T-cell (primary cell): ENCODE data around the gene CERS3. TPM values are rescaled to one million over a fixed set of nuclear protein-coding genes. Genes with fewer than 3 reads are reported as not detected.

Experiments used
- ATAC-seq, 4 experiments: fragments of 200-7000 bp in 3 of 4; fragments of 150-1000 bp in 1 of 4; cut with Tn5 transposase; replicated peaks in 1 of 4; 1 replicate in 3 of 4; 2 replicates in 1 of 4; pipeline ENCODE4 v1.10.0; 2021; ENCODE audit warnings: moderate library complexity in 3 of 4, mild to moderate bottlenecking in 2 of 4, moderate number of reproducible peaks in 1 of 4
- CTCF ChIA-PET, 2 donors: fragments of 300-600 bp; sonication (Branson Sonifier 250); formaldehyde crosslinking; loops; one replicate each; lab custom pipeline; 2022; ENCODE audit warnings: antibody characterized with exemption in 2 of 2; lab: Charles Lee
- POLR2A ChIA-PET, 2 donors: fragments of 300-600 bp; sonication (Branson Sonifier 250); formaldehyde crosslinking; loops; one replicate each; lab custom pipeline; 2022; ENCODE audit warnings: antibody characterized with exemption in 2 of 2; lab: Charles Lee
- DNase-seq, 35 experiments: peaks; one replicate each; pipeline versions ENCODE4 v3.0.0 to v3.0.0-alpha.2; 2013 to 2023
- H3K27ac ChIP-seq: one replicate; pipeline ENCODE4 v1.5.1; 2013; ENCODE audit warnings: low read length
- H3K27me3 ChIP-seq, 2 experiments: replicated peaks in 1 of 2; 1 replicate in 1 of 2; 2 replicates in 1 of 2; pipeline versions ENCODE4 v1.6.1 to v1.7.0; 2013; ENCODE audit warnings: low read length in 1 of 2, mixed read lengths in 1 of 2; ENCODE audit not compliant: control insufficient read depth in 2 of 2, insufficient read depth in 2 of 2; ENCODE audit errors: extremely low read depth in 1 of 2
- H3K36me3 ChIP-seq, 2 donors: 1 replicate in 1 of 2; 2 replicates in 1 of 2; pipeline versions ENCODE4 v1.6.1 to v1.7.0; 2013; ENCODE audit warnings: low read length in 1 of 2; ENCODE audit not compliant: control insufficient read depth in 2 of 2, insufficient read depth in 1 of 2; ENCODE audit errors: extremely low read depth in 1 of 2
- H3K4me1 ChIP-seq, 2 experiments: 1 replicate in 1 of 2; 2 replicates in 1 of 2; pipeline versions ENCODE4 v1.6.1 to v1.7.0; 2013; ENCODE audit warnings: low read length in 2 of 2, mixed read lengths in 1 of 2; ENCODE audit not compliant: insufficient read depth in 2 of 2, control insufficient read depth in 1 of 2; ENCODE audit errors: extremely low read depth in 1 of 2
- H3K4me3 ChIP-seq, 2 donors: 1 replicate in 1 of 2; 2 replicates in 1 of 2; pipeline versions ENCODE4 v1.5.1 to v1.7.0; 2013; ENCODE audit warnings: mild to moderate bottlenecking in 2 of 2, low read length in 1 of 2, moderate library complexity in 1 of 2; ENCODE audit not compliant: control insufficient read depth in 1 of 2; ENCODE audit errors: extremely low read depth in 1 of 2
- H3K9me3 ChIP-seq: 2 replicates; pipeline ENCODE4 v1.7.0; 2013
- H3K27ac Mint-ChIP-seq, 2 donors: one replicate each; pipeline ENCODE4 v1.8.0; 2020 to 2021; ENCODE audit warnings: mild to moderate bottlenecking in 2 of 2, mixed read lengths in 2 of 2
- H3K27me3 Mint-ChIP-seq, 2 donors: one replicate each; pipeline ENCODE4 v1.8.0; 2021 to 2022; ENCODE audit warnings: mixed read lengths in 2 of 2
- H3K36me3 Mint-ChIP-seq: one replicate; pipeline ENCODE4 v1.8.0; 2021; ENCODE audit warnings: mixed read lengths
- H3K4me1 Mint-ChIP-seq, 3 donors: one replicate each; pipeline ENCODE4 v1.8.0; 2020 to 2022; ENCODE audit warnings: mixed read lengths in 3 of 3, mild to moderate bottlenecking in 1 of 3
- H3K4me3 Mint-ChIP-seq, 3 donors: one replicate each; pipeline ENCODE4 v1.8.0; 2020 to 2022; ENCODE audit warnings: mild to moderate bottlenecking in 3 of 3, mixed read lengths in 3 of 3, moderate library complexity in 3 of 3
- H3K9me3 Mint-ChIP-seq, 3 donors: one replicate each; pipeline ENCODE4 v1.8.0; 2020 to 2022; ENCODE audit warnings: mixed read lengths in 3 of 3
- WGBS: methylation state at CpG from one replicate; pipeline ENCODE4 v1.1.5; 2013; ENCODE audit warnings: missing lambda C conversion rate; ENCODE audit not compliant: insufficient coverage; 5-methylcytosine and 5-hydroxymethylcytosine counted together
- total RNA-seq, 35 experiments: library from RNA in 6 of 35; stranded (reverse) in 6 of 35; fragments of 120-200 nt in 1 of 35; gene quantifications; one replicate each; pipeline versions ENCODE4 v1.2.1 to v1.2.4 and lab custom pipeline; 2013 to 2026

CERS3 gene
- total RNA-seq, 5 donors from 2014 or later (not counting 1 experiment from before 2014, with no cell fraction given), result 1.1 to 3.5 (median 2.6) TPM

DNA sequence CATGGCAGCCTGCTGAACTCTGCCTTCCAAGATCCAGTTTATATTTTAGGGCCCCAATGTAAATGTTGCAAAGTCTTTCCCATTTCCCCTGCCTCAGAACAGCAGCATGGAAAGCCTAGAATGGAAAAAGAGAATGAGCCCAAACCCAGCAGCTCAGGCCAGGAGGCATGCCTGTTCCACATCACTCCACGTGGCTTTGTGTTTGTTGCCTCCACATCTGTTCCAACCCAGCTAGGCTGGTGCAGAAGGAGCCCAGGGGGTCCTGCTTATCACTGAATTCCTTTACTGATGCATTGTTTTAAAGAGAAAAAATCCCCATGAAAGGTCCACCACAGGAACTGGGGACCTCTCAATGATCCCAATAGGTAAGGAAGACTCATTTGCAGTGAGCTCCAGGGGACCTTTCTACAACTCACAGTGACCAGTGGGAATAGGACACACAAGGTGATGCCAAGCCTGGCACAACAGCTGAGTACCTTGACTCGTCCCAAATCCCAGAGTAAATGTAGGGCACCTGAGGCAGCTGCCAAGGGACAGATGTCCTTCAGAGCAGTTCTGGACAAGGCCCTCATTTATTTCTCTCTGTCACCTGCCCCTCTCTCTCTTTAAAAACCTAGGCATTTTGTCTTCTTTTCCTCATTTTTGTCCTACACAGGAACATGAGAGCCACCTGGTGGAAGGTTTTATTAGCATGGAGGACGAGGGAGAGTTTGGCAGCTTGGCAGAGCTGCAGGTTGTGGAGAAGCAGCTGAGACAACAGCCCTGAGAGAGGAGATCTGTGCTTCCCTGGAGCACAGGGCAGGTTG, 145.2 kb downstream of the CERS3 start:
- 43% methylated on average over 3 of the region's 3 CpGs for WGBS
- H3K27me3 ChIP-seq, result peaks cover 0 to 13% of the 10 kb centered on the region in 2 experiments
- H3K4me3 Mint-ChIP-seq, result no peak overlapping the region
- H3K36me3 Mint-ChIP-seq, result peaks cover 5% of the 10 kb centered on the region
- H3K4me1 Mint-ChIP-seq, result no peaks in the 10 kb centered on the region
- CTCF ChIA-PET, result interaction anchor here (0.5 to 1.3 kb wide), 5 partner anchors 14 to 455 kb away, joined by 3 to 8 read pairs (median 4); no protein-coding TSS in a partner anchor
- H3K9me3 Mint-ChIP-seq, result peaks cover 7 to 18% (median 12%) of the 10 kb centered on the region in 3 donors
- H3K4me3 ChIP-seq, result no peak overlapping the region
- ATAC-seq, result peak; percentile 29 to 45 (median 32)
- POLR2A ChIA-PET, result interaction anchor here in 1 of 2 donors (0.7 kb wide), 1 partner anchor 32 kb away, joined by 8 read pairs; no protein-coding TSS in a partner anchor
- no peaks in the 10 kb centered on the region for H3K36me3 ChIP-seq
- H3K27ac ChIP-seq, result no peak overlapping the region
- peaks cover 0 to 4% of the 10 kb centered on the region in 2 experiments for H3K4me1 ChIP-seq
- DNase-seq, result peak in 7 of 35 experiments; percentile 1 to 57 (median 7)
- peaks cover 3% of the 10 kb centered on the region for H3K9me3 ChIP-seq
- no peak overlapping the region for H3K27ac Mint-ChIP-seq
- H3K27me3 Mint-ChIP-seq, result peaks cover 10 to 12% of the 10 kb centered on the region in 2 donors

DNA sequence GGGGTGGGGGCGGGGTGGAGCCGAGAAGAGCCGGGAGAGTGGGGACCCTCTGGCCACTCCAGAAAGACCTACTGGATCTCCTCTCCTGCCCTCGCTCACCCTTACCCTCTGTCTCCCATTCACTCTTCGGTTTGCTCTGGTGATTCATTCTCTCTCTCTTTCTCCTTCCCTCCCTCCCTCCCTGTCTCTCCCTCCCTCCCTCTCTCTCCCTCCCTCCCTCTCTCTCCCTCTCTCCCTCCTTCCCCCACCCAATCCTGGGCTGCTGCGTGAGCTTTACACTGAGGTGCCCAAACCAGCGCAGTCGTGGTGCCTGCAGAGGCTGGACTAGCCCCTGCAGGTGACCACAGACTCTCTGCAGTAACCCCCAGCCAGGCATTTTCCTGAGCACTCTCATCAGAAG, 154.8 kb downstream of the CERS3 start:
- DNase-seq (no peak), ATAC-seq (no peak)
- Mint-ChIP-seq H3K27ac (no peak overlapping the region), H3K27me3 (peaks cover 45 to 52% of the 10 kb centered on the region in 2 donors), H3K4me1 (peaks cover 11 to 14% (median 12%) of the 10 kb centered on the region in 3 donors), H3K4me3 (peak overlapping the region; percentile 31 to 73 (median 50)), H3K36me3 (no peaks in the 10 kb centered on the region), H3K9me3 (peaks cover 3 to 13% (median 13%) of the 10 kb centered on the region in 3 donors)
- peaks cover 0 to 4% of the 10 kb centered on the region in 2 experiments for H3K4me1 ChIP-seq
- peaks cover 7 to 34% of the 10 kb centered on the region in 2 experiments for H3K27me3 ChIP-seq
- H3K4me3 ChIP-seq, result no peak overlapping the region
- no peaks in the 10 kb centered on the region for H3K36me3 ChIP-seq
- POLR2A ChIA-PET, result no interaction called here
- no peaks in the 10 kb centered on the region for H3K9me3 ChIP-seq
- WGBS, result 54% methylated on average over 3 of the region's 8 CpGs
- no peak overlapping the region for H3K27ac ChIP-seq
- CTCF ChIA-PET, result no interaction called here

- Histone ChIP-seq H3K27me3 (peaks cover 7 to 30% of the 10 kb centered on the region in 2 experiments), H3K4me1 (peaks cover 0 to 4% of the 10 kb centered on the region in 2 experiments), H3K9me3 (no peaks in the 10 kb centered on the region), H3K27ac (no peak overlapping the region), H3K4me3 (no peak overlapping the region), H3K36me3 (no peaks in the 10 kb centered on the region)
- Mint-ChIP-seq H3K27ac (no peak overlapping the region), H3K4me1 (peaks cover 11 to 14% (median 12%) of the 10 kb centered on the region in 3 donors), H3K27me3 (peaks cover 44 to 52% of the 10 kb centered on the region in 2 donors), H3K4me3 (peak overlapping the region in 1 of 3 donors; percentile 65), H3K36me3 (no peaks in the 10 kb centered on the region), H3K9me3 (peaks cover 3 to 13% (median 13%) of the 10 kb centered on the region in 3 donors)
- 9% methylated on average over 60 of the region's 82 CpGs for WGBS
- ChIA-PET CTCF (no interaction called here), POLR2A (no interaction called here)
- DNase-seq (no peak), ATAC-seq (peak; percentile 45 to 65 (median 48))
Measured at GRCh38 chr15:100373120-100373896, 155.4 kb downstream of the CERS3 start.

GRCh38 chr15:100372739-100373119, 156.0 kb downstream of the CERS3 start:
- CTCF ChIA-PET, result no interaction called here

DNA sequence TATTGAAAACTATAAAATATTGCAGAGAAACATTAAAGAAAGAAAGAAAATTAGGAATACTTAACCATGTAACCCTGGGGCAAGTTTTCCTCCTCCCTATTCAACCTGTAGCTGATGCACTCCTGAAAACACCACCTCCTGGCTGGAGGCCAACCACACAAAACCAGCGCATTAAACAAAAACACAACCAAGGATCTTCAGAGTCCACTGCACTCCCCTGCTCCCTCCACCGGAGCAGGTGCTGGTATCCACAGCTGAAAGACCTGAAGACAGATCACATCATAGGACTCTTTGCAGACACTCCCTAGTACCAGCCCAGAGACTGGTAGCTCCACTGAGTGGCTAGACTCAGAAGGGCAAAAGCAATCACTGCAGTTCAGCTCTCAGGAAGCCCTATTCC, 173.4 kb downstream of the CERS3 start:
- Mint-ChIP-seq H3K27ac (no peak overlapping the region), H3K36me3 (peaks cover 2% of the 10 kb centered on the region), H3K9me3 (peaks cover 0 to 5% (median 0%) of the 10 kb centered on the region in 3 donors), H3K4me3 (no peak overlapping the region), H3K4me1 (peaks cover 3 to 4% (median 3%) of the 10 kb centered on the region in 3 donors), H3K27me3 (peaks cover 42 to 66% of the 10 kb centered on the region in 2 donors)
- H3K4me3 ChIP-seq, result no peak overlapping the region
- peaks cover 2 to 5% of the 10 kb centered on the region in 2 experiments for H3K27me3 ChIP-seq
- H3K27ac ChIP-seq, result no peak overlapping the region
- CTCF ChIA-PET, result interaction anchor here in 1 of 2 donors (0.6 to 1.4 kb wide), 3 partner anchors 10 to 848 kb away, joined by 3 to 4 read pairs (median 3); no protein-coding TSS in a partner anchor
- WGBS, result 83% methylated on average over 2 of the region's 2 CpGs
- DNase-seq, result no peak
- POLR2A ChIA-PET, result no interaction called here
- H3K4me1 ChIP-seq, result peaks cover 0 to under 1% of the 10 kb centered on the region in 2 experiments
- no peaks in the 10 kb centered on the region for H3K36me3 ChIP-seq
- H3K9me3 ChIP-seq, result no peaks in the 10 kb centered on the region
- ATAC-seq, result no peak

More at GRCh38 chr15:100372739-100373119, 156.0 kb downstream of the CERS3 start:
- H3K27ac Mint-ChIP-seq, result no peak overlapping the region
- peaks cover 0 to 4% of the 10 kb centered on the region in 2 experiments for H3K4me1 ChIP-seq
- no peaks in the 10 kb centered on the region for H3K36me3 Mint-ChIP-seq
- no peaks in the 10 kb centered on the region for H3K36me3 ChIP-seq
- no peaks in the 10 kb centered on the region for H3K9me3 ChIP-seq
- H3K4me1 Mint-ChIP-seq, result peaks cover 11 to 14% (median 12%) of the 10 kb centered on the region in 3 donors
- ATAC-seq, result peak in 2 of 4 experiments; percentile 37 to 43
- peak in 1 of 35 experiments; percentile 14 for DNase-seq
- H3K4me3 Mint-ChIP-seq, result peak overlapping the region in 2 of 3 donors; percentile 0 to 65
- H3K27ac ChIP-seq, result no peak overlapping the region
- H3K27me3 Mint-ChIP-seq, result peaks cover 45 to 52% of the 10 kb centered on the region in 2 donors
- H3K9me3 Mint-ChIP-seq, result peaks cover 3 to 13% (median 13%) of the 10 kb centered on the region in 3 donors
- 21% methylated on average over 9 of the region's 9 CpGs for WGBS
- POLR2A ChIA-PET, result no interaction called here
- no peak overlapping the region for H3K4me3 ChIP-seq
- H3K27me3 ChIP-seq, result peaks cover 7 to 24% of the 10 kb centered on the region in 2 experiments

DNA sequence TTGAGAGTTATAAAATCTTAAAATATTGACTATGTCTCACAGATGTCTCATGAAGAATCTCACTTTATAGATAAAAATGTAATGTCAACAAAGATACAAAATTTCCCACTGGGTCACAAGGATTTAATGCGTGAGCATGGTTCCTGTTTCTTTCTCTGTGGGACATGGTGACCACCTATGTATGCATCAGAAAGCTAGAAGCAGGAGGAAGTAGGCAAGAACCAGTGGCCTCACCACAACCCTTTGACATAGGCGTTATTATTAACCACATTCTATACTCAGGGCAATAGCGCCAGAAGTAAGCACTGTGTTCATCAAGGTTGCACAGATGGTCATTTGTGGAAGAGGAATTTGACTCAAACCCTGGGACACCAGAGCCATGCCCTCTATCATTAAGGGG, 175.3 kb downstream of the CERS3 start:
- ChIA-PET CTCF (no interaction called here), POLR2A (no interaction called here)
- H3K4me1 ChIP-seq, result peaks cover 0 to 13% of the 10 kb centered on the region in 2 experiments
- H3K9me3 Mint-ChIP-seq, result peaks cover 0 to 5% (median 0%) of the 10 kb centered on the region in 3 donors
- DNase-seq (no peak), ATAC-seq (no peak)
- peaks cover 39 to 52% of the 10 kb centered on the region in 2 donors for H3K27me3 Mint-ChIP-seq
- H3K4me3 Mint-ChIP-seq, result no peak overlapping the region
- H3K36me3 ChIP-seq, result no peaks in the 10 kb centered on the region
- H3K9me3 ChIP-seq, result no peaks in the 10 kb centered on the region
- H3K4me3 ChIP-seq, result no peak overlapping the region
- 40% methylated on average over 1 of the region's 3 CpGs for WGBS
- H3K4me1 Mint-ChIP-seq, result peaks cover 7 to 15% (median 10%) of the 10 kb centered on the region in 3 donors
- H3K27ac ChIP-seq, result no peak overlapping the region
- no peak overlapping the region for H3K27ac Mint-ChIP-seq
- H3K36me3 Mint-ChIP-seq, result peaks cover 2% of the 10 kb centered on the region
- H3K27me3 ChIP-seq, result peaks cover 2 to 5% of the 10 kb centered on the region in 2 experiments
